Natural killer cell (primary cell): Measurements from ENCODE around the gene TNFAIP2. TPM values are rescaled to one million over a fixed set of nuclear protein-coding genes. Genes with fewer than 3 reads are reported as not detected.

Experiments
- ATAC-seq, 3 donors: fragments of 150-1000 bp in 2 of 3; fragments of 200-7000 bp in 1 of 3; cut with Tn5 transposase; 1 replicate in 1 of 3; 2 replicates in 2 of 3; pipeline ENCODE4 v1.10.0; 2021; ENCODE audit warnings: mild to moderate bottlenecking in 2 of 3, moderate library complexity in 2 of 3
- DNase-seq, 2 donors: peaks; one replicate each; pipeline versions ENCODE4 v3.0.0 to v3.0.0-alpha.2; 2013 to 2021; ENCODE audit warnings: mixed read lengths in 1 of 2
- H3K27ac ChIP-seq: one replicate; pipeline ENCODE4 v1.5.1; 2013; ENCODE audit warnings: mild to moderate bottlenecking, low read length
- H3K27me3 ChIP-seq: one replicate; pipeline ENCODE4 v1.6.1; 2013; ENCODE audit warnings: low read length; ENCODE audit not compliant: control insufficient read depth, insufficient read depth
- H3K36me3 ChIP-seq: one replicate; pipeline ENCODE4 v1.6.1; 2013; ENCODE audit warnings: low read length; ENCODE audit not compliant: control insufficient read depth, insufficient read depth
- H3K4me1 ChIP-seq: one replicate; pipeline ENCODE4 v1.6.1; 2013; ENCODE audit warnings: low read length; ENCODE audit not compliant: control insufficient read depth, insufficient read depth
- H3K4me3 ChIP-seq: one replicate; pipeline ENCODE4 v1.5.1; 2013; ENCODE audit warnings: low read length
- H3K9me3 ChIP-seq: one replicate; pipeline ENCODE4 v1.6.1; 2013; ENCODE audit warnings: low read length; ENCODE audit not compliant: control insufficient read depth, insufficient read depth
- H3K27ac Mint-ChIP-seq, 2 donors: one replicate each; pipeline ENCODE4 v1.8.0; 2022; ENCODE audit warnings: mild to moderate bottlenecking in 2 of 2, mixed read lengths in 2 of 2, moderate library complexity in 1 of 2
- H3K27me3 Mint-ChIP-seq, 2 donors: one replicate each; pipeline ENCODE4 v1.8.0; 2022; ENCODE audit warnings: low read depth in 2 of 2, mixed read lengths in 2 of 2
- H3K36me3 Mint-ChIP-seq: one replicate; pipeline ENCODE4 v1.8.0; 2022; ENCODE audit warnings: mixed read lengths
- H3K4me1 Mint-ChIP-seq, 2 donors: one replicate each; pipeline ENCODE4 v1.8.0; 2022; ENCODE audit warnings: mixed read lengths in 2 of 2
- H3K4me3 Mint-ChIP-seq: one replicate; pipeline ENCODE4 v1.8.0; 2022; ENCODE audit warnings: mild to moderate bottlenecking, moderate library complexity, mixed read lengths
- H3K9me3 Mint-ChIP-seq, 2 donors: one replicate each; pipeline ENCODE4 v1.8.0; 2022; ENCODE audit warnings: mixed read lengths in 2 of 2
- CTCF ChIP-seq: fragments of 200-600 bp; IDR thresholded peaks from one replicate; pipeline ENCODE4 v1.8.0; 2022; ENCODE audit warnings: antibody characterized with exemption
- WGBS: methylation state at CpG from one replicate; pipeline ENCODE4 v1.1.7; 2013; ENCODE audit warnings: missing lambda C conversion rate; ENCODE audit not compliant: insufficient coverage; 5-methylcytosine and 5-hydroxymethylcytosine counted together
- intact Hi-C: fragments of 100-400 bp; cut with micrococcal nuclease; formaldehyde crosslinking; loops from one replicate; pipeline ENCODE4 v1.14.2; 2022
- total RNA-seq, 4 donors: library from RNA; stranded (reverse); fragments of 120-200 nt in 1 of 4; gene quantifications; one replicate each; pipeline versions ENCODE4 v1.2.3 to v1.2.4, GENCODE V29; 2013 to 2022

Gene TNFAIP2
- total RNA-seq, 3 donors from 2014 or later (not counting 1 experiment from before 2014, with no cell fraction given) = 14.2 to 89.8 (median 50.1) TPM

- H3K4me1 ChIP-seq = peaks cover 11% of the 10 kb centered on the region
- Mint-ChIP-seq H3K27me3 (peaks cover 0 to 7% of the 10 kb centered on the region in 2 donors), H3K36me3 (no peaks in the 10 kb centered on the region), H3K27ac (no peak overlapping the region), H3K4me3 (no peak overlapping the region), H3K4me1 (no peaks in the 10 kb centered on the region), H3K9me3 (no peaks in the 10 kb centered on the region)
- no peak overlapping the region for H3K4me3 ChIP-seq
- DNase-seq = no peak
- no peak overlapping the region for H3K27ac ChIP-seq
- H3K9me3 ChIP-seq = no peaks in the 10 kb centered on the region
- WGBS = 91% methylated on average over 4 of the region's 4 CpGs
- no peaks in the 10 kb centered on the region for H3K27me3 ChIP-seq
- ATAC-seq = no peak
- no peak for TF ChIP-seq CTCF
- intact Hi-C loops = loop anchor here (10.0 kb wide), 1 partner anchor 402 kb away; no protein-coding TSS in a partner anchor
- H3K36me3 ChIP-seq = no peaks in the 10 kb centered on the region
Observed at GRCh38 chr14:103096387-103096786, 26.9 kb upstream of the TNFAIP2 start.

- no peak for DNase-seq
- Histone ChIP-seq H3K36me3 (no peaks in the 10 kb centered on the region), H3K27me3 (no peaks in the 10 kb centered on the region), H3K27ac (no peak overlapping the region), H3K4me1 (peaks cover 2% of the 10 kb centered on the region), H3K4me3 (no peak overlapping the region), H3K9me3 (no peaks in the 10 kb centered on the region)
- ATAC-seq = no peak
- intact Hi-C loops = loop anchor here (10.0 kb wide), 1 partner anchor 403 kb away; no protein-coding TSS in a partner anchor
- WGBS = 86% methylated on average over 26 of the region's 26 CpGs
- TF ChIP-seq CTCF = no peak
- Mint-ChIP-seq H3K4me3 (no peak overlapping the region), H3K4me1 (no peaks in the 10 kb centered on the region), H3K27me3 (peaks cover 0 to 10% of the 10 kb centered on the region in 2 donors), H3K27ac (no peak overlapping the region), H3K9me3 (no peaks in the 10 kb centered on the region), H3K36me3 (no peaks in the 10 kb centered on the region)
Observed at GRCh38 chr14:103097244-103097993, 25.8 kb upstream of the TNFAIP2 start.

GRCh38 chr14:103097994-103098957 is 25.0 kb upstream of the TNFAIP2 start:
- Mint-ChIP-seq H3K4me1 (no peaks in the 10 kb centered on the region), H3K36me3 (no peaks in the 10 kb centered on the region), H3K27ac (no peak overlapping the region), H3K27me3 (peaks cover 0 to 16% of the 10 kb centered on the region in 2 donors), H3K4me3 (no peak overlapping the region), H3K9me3 (no peaks in the 10 kb centered on the region)
- Histone ChIP-seq H3K36me3 (no peaks in the 10 kb centered on the region), H3K9me3 (no peaks in the 10 kb centered on the region), H3K4me1 (peaks cover 3% of the 10 kb centered on the region), H3K4me3 (no peak overlapping the region), H3K27ac (no peak overlapping the region), H3K27me3 (peaks cover 3% of the 10 kb centered on the region)
- no peak for DNase-seq
- no peak for ATAC-seq
- intact Hi-C loops = loop anchor here (10.0 kb wide), 1 partner anchor 403 kb away; no protein-coding TSS in a partner anchor
- WGBS = 82% methylated on average over 31 of the region's 31 CpGs
- no peak for TF ChIP-seq CTCF
